ENCODE data around the gene ARPC2. TPM values are rescaled to one million over a fixed set of nuclear protein-coding genes. Genes with fewer than 3 reads are reported as not detected.
A peak's percentile ranks its signal among the peaks of the same experiment; 100 is the strongest.
"Not testable (repeated sequence)": the region's sequence is repeated elsewhere in the genome, so short reads cannot be mapped to it uniquely, and the experiment has no call there.

Gene ARPC2
- polyA plus RNA-seq, 1 donor (not counting 4 experiments of a cell fraction or from before 2014, with no cell fraction given), result 1,121 TPM

- H4K20me1 ChIP-seq (ENCODE audit: control insufficient read depth, extremely low read depth, insufficient read depth, low read length), result no peaks in the 10 kb centered on the region
- H2AFZ ChIP-seq (ENCODE audit: control insufficient read depth, low read length), result no peak overlapping the region
- peaks cover 24% of the 10 kb centered on the region for H3K4me1 ChIP-seq (ENCODE audit: control insufficient read depth, extremely low read depth, insufficient read depth, low read length)
- FAIRE-seq (no peak), DNase-seq (ENCODE audit: low read depth, low spot score) (no peak)
- H3K36me3 ChIP-seq (ENCODE audit: control insufficient read depth in 2 of 2, extremely low read depth in 1 of 2, insufficient read depth in 2 of 2, low read length in 2 of 2), result no peaks in the 10 kb centered on the region
- no peaks in the 10 kb centered on the region for H3K79me2 ChIP-seq (ENCODE audit: control insufficient read depth, insufficient read depth, low read length)
- H3K27me3 ChIP-seq (ENCODE audit: control insufficient read depth, extremely low read depth, insufficient read depth, low read length), result no peaks in the 10 kb centered on the region
- dilution Hi-C loops (cut with MboI; ENCODE audit: extremely low pct_ligation_motif_present, low sequenced_read_pairs), result no loop called here
- no peak overlapping the region for H3K9ac ChIP-seq (ENCODE audit: control insufficient read depth, extremely low read depth, insufficient read depth, low read length)
- no peak overlapping the region for H3K27ac ChIP-seq (ENCODE audit: control insufficient read depth, insufficient read depth, low read length)
- H3K4me3 ChIP-seq (ENCODE audit: control insufficient read depth in 2 of 3, extremely low read depth in 1 of 3, insufficient read depth in 2 of 3, low read depth in 1 of 3, low read length in 3 of 3), result no peak overlapping the region
- TF ChIP-seq EZH2 (IDR thresholded peaks at IDR 0.05; ENCODE audit: low read length) (no peak), CTCF (optimal IDR thresholded peaks at IDR 0.05 in 1 of 3, IDR thresholded peaks at IDR 0.05 in 1 of 3, conservative IDR thresholded peaks at IDR 0.05 in 1 of 3; ENCODE audit: extremely low read depth in 1 of 3, insufficient read depth in 2 of 3, low read length in 3 of 3) (peak; percentile 58 to 63 (median 61))
- no peaks in the 10 kb centered on the region for H3K9me1 ChIP-seq (ENCODE audit: control insufficient read depth, extremely low read depth, insufficient read depth, low read length)
- no peaks in the 10 kb centered on the region for H3K9me3 ChIP-seq (ENCODE audit: control insufficient read depth, low read depth, low read length)
- no peak overlapping the region for H3K4me2 ChIP-seq (ENCODE audit: control insufficient read depth, extremely low read depth, insufficient read depth, low read depth, low read length)
These were observed 48.1 kb upstream of the ARPC2 start for GRCh38 chr2:218168635-218169462.

- H2AFZ ChIP-seq (ENCODE audit: control insufficient read depth, low read length), result no peak overlapping the region
- H3K27ac ChIP-seq (ENCODE audit: control insufficient read depth, insufficient read depth, low read length), result no peak overlapping the region
- H3K36me3 ChIP-seq (ENCODE audit: control insufficient read depth in 2 of 2, extremely low read depth in 1 of 2, insufficient read depth in 2 of 2, low read length in 2 of 2), result no peaks in the 10 kb centered on the region
- dilution Hi-C loops (cut with MboI; ENCODE audit: extremely low pct_ligation_motif_present, low sequenced_read_pairs), result no loop called here
- TF ChIP-seq EZH2 (IDR thresholded peaks at IDR 0.05; ENCODE audit: low read length) (no peak), CTCF (optimal IDR thresholded peaks at IDR 0.05 in 1 of 3, IDR thresholded peaks at IDR 0.05 in 1 of 3, conservative IDR thresholded peaks at IDR 0.05 in 1 of 3; ENCODE audit: extremely low read depth in 1 of 3, insufficient read depth in 2 of 3, low read length in 3 of 3) (no peak)
- DNase-seq (ENCODE audit: low read depth, low spot score) (no peak), FAIRE-seq (peak; percentile 34)
- H3K27me3 ChIP-seq (ENCODE audit: control insufficient read depth, extremely low read depth, insufficient read depth, low read length), result no peaks in the 10 kb centered on the region
- H3K9me1 ChIP-seq (ENCODE audit: control insufficient read depth, extremely low read depth, insufficient read depth, low read length), result no peaks in the 10 kb centered on the region
- H3K9ac ChIP-seq (ENCODE audit: control insufficient read depth, extremely low read depth, insufficient read depth, low read length), result no peak overlapping the region
- H3K4me3 ChIP-seq (ENCODE audit: control insufficient read depth in 2 of 3, extremely low read depth in 1 of 3, insufficient read depth in 2 of 3, low read depth in 1 of 3, low read length in 3 of 3), result no peak overlapping the region
- peaks cover 24% of the 10 kb centered on the region for H3K4me1 ChIP-seq (ENCODE audit: control insufficient read depth, extremely low read depth, insufficient read depth, low read length)
- H3K4me2 ChIP-seq (ENCODE audit: control insufficient read depth, extremely low read depth, insufficient read depth, low read depth, low read length), result no peak overlapping the region
- H3K79me2 ChIP-seq (ENCODE audit: control insufficient read depth, insufficient read depth, low read length), result no peaks in the 10 kb centered on the region
- H3K9me3 ChIP-seq (ENCODE audit: control insufficient read depth, low read depth, low read length), result no peaks in the 10 kb centered on the region
- H4K20me1 ChIP-seq (ENCODE audit: control insufficient read depth, extremely low read depth, insufficient read depth, low read length), result no peaks in the 10 kb centered on the region
These were observed 47.0 kb upstream of the ARPC2 start for GRCh38 chr2:218169757-218170546.

- FAIRE-seq; H3K79me2 ChIP-seq (ENCODE audit: control insufficient read depth, insufficient read depth, low read length); H3K36me3 ChIP-seq (ENCODE audit: control insufficient read depth in 2 of 2, extremely low read depth in 1 of 2, insufficient read depth in 2 of 2, low read length in 2 of 2); H3K27me3 ChIP-seq (ENCODE audit: control insufficient read depth, extremely low read depth, insufficient read depth, low read length); H3K27ac ChIP-seq (ENCODE audit: control insufficient read depth, insufficient read depth, low read length); H3K4me2 ChIP-seq (ENCODE audit: control insufficient read depth, extremely low read depth, insufficient read depth, low read depth, low read length); DNase-seq (ENCODE audit: low read depth, low spot score); H3K9ac ChIP-seq (ENCODE audit: control insufficient read depth, extremely low read depth, insufficient read depth, low read length); H3K9me3 ChIP-seq (ENCODE audit: control insufficient read depth, low read depth, low read length); H3K4me3 ChIP-seq (ENCODE audit: control insufficient read depth in 2 of 3, extremely low read depth in 1 of 3, insufficient read depth in 2 of 3, low read depth in 1 of 3, low read length in 3 of 3); H3K9me1 ChIP-seq (ENCODE audit: control insufficient read depth, extremely low read depth, insufficient read depth, low read length); H4K20me1 ChIP-seq (ENCODE audit: control insufficient read depth, extremely low read depth, insufficient read depth, low read length); H2AFZ ChIP-seq (ENCODE audit: control insufficient read depth, low read length); dilution Hi-C loops (cut with MboI; ENCODE audit: extremely low pct_ligation_motif_present, low sequenced_read_pairs): not testable (repeated sequence)
- H3K4me1 ChIP-seq (ENCODE audit: control insufficient read depth, extremely low read depth, insufficient read depth, low read length), result peaks cover 19% of the 10 kb centered on the region
These were observed 45.2 kb upstream of the ARPC2 start for GRCh38 chr2:218171744-218172143.

Data from keratinocyte (primary cell).